Measurements from ENCODE around the gene KDM1A.

Gene KDM1A

DNA sequence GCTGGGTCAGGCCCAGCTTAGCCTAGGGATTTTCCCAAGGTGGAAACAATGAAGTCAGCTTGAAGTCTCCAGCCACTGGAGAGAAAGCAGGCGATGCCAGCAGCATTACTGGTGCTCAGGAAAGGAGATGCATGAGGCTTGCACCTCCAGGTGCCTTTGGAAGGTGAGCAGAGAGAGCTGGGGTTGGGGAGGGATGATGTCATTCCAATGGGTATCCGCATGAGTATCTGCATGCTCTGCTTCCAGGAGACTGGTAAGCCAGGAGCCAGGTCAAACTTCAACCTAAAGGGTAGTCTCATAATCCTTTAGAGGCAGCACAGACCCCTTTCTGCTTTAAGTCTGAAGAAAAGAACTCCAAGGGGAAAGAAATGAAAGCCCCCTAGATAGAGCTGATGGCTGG lies 68.8 kb downstream of the KDM1A start:
- ATAC-seq (ENCODE audit: low read depth) (no peak), DNase-seq (ENCODE audit: low spot score) (no peak)
- peaks cover 96% of the 10 kb centered on the region for H3K36me3 ChIP-seq (ENCODE audit: low read depth)
- TF ChIP-seq, protein P1, sequence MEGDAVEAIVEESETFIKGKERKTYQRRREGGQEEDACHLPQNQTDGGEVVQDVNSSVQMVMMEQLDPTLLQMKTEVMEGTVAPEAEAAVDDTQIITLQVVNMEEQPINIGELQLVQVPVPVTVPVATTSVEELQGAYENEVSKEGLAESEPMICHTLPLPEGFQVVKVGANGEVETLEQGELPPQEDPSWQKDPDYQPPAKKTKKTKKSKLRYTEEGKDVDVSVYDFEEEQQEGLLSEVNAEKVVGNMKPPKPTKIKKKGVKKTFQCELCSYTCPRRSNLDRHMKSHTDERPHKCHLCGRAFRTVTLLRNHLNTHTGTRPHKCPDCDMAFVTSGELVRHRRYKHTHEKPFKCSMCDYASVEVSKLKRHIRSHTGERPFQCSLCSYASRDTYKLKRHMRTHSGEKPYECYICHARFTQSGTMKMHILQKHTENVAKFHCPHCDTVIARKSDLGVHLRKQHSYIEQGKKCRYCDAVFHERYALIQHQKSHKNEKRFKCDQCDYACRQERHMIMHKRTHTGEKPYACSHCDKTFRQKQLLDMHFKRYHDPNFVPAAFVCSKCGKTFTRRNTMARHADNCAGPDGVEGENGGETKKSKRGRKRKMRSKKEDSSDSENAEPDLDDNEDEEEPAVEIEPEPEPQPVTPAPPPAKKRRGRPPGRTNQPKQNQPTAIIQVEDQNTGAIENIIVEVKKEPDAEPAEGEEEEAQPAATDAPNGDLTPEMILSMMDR (IDR thresholded peaks at IDR 0.05; ENCODE audit: poor library complexity, severe bottlenecking): no peak
- H3K4me3 ChIP-seq (ENCODE audit: severe bottlenecking): no peak overlapping the region
- H3K9me3 ChIP-seq (ENCODE audit: severe bottlenecking): no peaks in the 10 kb centered on the region
- H3K27me3 ChIP-seq (ENCODE audit: insufficient read depth, poor library complexity, severe bottlenecking): no peaks in the 10 kb centered on the region
- H3K27ac ChIP-seq (ENCODE audit: poor library complexity, severe bottlenecking): no peak overlapping the region
- H3K4me1 ChIP-seq (ENCODE audit: insufficient read depth, poor library complexity, severe bottlenecking): no peaks in the 10 kb centered on the region

DNA sequence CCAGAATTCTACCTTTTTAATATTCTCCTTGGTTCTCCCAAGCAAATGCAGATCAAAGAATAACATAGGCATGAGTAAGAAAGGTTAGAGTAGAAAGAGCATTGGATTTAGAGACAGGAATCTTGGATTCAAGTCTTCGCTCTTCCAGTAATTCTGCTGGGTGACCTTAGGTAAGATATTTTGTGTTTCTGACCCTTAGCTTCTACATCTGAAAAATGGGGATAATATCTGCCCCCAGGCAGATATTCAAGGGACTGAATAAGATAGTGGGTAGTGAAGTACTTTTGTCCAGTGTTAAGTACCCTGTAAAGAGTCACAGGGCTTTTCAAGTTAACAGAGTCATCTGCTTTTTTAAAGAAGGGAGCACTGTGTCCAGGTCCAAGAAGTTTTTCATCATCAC lies 70.8 kb downstream of the KDM1A start:
- no peaks in the 10 kb centered on the region for H3K9me3 ChIP-seq (ENCODE audit: severe bottlenecking)
- H3K4me3 ChIP-seq (ENCODE audit: severe bottlenecking): no peak overlapping the region
- DNase-seq (ENCODE audit: low spot score) (no peak), ATAC-seq (ENCODE audit: low read depth) (no peak)
- TF ChIP-seq, protein P1 (IDR thresholded peaks at IDR 0.05; ENCODE audit: poor library complexity, severe bottlenecking): no peak
- H3K4me1 ChIP-seq (ENCODE audit: insufficient read depth, poor library complexity, severe bottlenecking): no peaks in the 10 kb centered on the region
- peaks cover 96% of the 10 kb centered on the region for H3K36me3 ChIP-seq (ENCODE audit: low read depth)
- H3K27ac ChIP-seq (ENCODE audit: poor library complexity, severe bottlenecking): no peak overlapping the region
- H3K27me3 ChIP-seq (ENCODE audit: insufficient read depth, poor library complexity, severe bottlenecking): no peaks in the 10 kb centered on the region

DNA sequence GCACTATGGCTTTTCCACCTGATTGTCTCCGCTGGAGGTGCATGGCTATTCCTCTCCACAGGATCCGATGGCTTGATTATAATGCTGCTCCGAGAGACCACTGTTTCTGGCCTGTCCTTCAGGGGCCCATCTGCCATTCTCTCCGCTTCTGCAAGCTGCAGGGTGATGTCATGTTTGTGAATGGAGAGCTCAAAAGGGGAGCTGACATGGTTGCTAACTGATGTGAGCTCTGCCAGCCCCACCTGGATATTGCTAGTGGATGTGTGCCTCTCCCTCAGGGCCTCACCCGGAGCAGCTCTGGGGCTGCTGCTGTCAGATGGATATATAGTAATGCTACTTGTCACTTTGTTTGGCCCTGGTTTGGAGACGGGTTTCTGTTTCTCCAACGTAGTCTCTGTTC lies 72.3 kb downstream of the KDM1A start:
- Histone ChIP-seq H3K4me3 (ENCODE audit: severe bottlenecking) (no peak overlapping the region), H3K27me3 (ENCODE audit: insufficient read depth, poor library complexity, severe bottlenecking) (no peaks in the 10 kb centered on the region), H3K27ac (ENCODE audit: poor library complexity, severe bottlenecking) (no peak overlapping the region), H3K4me1 (ENCODE audit: insufficient read depth, poor library complexity, severe bottlenecking) (no peaks in the 10 kb centered on the region), H3K9me3 (ENCODE audit: severe bottlenecking) (no peaks in the 10 kb centered on the region), H3K36me3 (ENCODE audit: low read depth) (peaks cover 88% of the 10 kb centered on the region)
- ATAC-seq (ENCODE audit: low read depth): no peak
- TF ChIP-seq, protein P1 (IDR thresholded peaks at IDR 0.05; ENCODE audit: poor library complexity, severe bottlenecking): no peak
- DNase-seq (ENCODE audit: low spot score): no peak

DNA sequence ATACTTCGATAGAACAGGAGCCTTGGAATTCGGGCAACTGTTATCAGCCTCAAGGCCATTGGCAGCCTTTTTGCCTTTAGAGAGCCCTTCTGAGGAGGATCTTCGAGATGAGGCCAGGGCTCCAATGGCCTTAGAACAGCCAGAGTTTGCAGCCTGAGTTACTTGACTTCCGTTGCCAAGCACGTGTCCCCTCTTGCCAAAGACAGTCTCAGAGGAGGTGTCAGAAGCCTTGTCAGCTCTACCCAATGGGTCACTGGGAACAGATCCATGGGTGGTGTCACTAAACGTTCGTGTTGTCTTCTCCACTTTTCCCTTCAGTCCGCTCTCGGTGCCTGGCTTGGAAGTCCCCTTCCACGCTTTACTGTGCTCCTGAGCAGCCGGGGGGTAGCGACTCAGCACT lies 73.2 kb downstream of the KDM1A start:
- H3K4me1 ChIP-seq (ENCODE audit: insufficient read depth, poor library complexity, severe bottlenecking): no peaks in the 10 kb centered on the region
- H3K36me3 ChIP-seq (ENCODE audit: low read depth): peaks cover 88% of the 10 kb centered on the region
- no peaks in the 10 kb centered on the region for H3K27me3 ChIP-seq (ENCODE audit: insufficient read depth, poor library complexity, severe bottlenecking)

DNA sequence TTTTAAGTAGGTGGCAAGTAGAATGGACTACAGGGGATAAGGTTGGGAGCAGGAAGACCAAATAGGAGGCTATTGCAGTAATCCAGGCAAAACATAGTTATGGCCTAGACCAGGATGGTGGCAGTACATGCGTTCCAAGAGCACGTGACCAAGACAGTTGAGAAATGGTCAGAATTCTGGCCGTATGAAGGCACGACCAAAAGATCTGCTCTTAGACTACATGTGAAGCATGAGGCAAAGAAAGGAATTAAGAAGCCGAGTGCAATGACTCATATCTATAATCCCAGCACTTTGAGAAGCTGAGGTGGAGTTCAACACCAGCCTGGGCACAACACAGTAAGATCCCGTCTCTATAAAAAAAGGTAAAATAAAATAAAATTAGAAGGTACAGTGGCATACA lies 78.0 kb downstream of the KDM1A start:
- DNase-seq (ENCODE audit: low spot score): no peak
- Histone ChIP-seq H3K9me3 (ENCODE audit: severe bottlenecking) (no peaks in the 10 kb centered on the region), H3K4me1 (ENCODE audit: insufficient read depth, poor library complexity, severe bottlenecking) (peaks cover 36% of the 10 kb centered on the region), H3K27ac (ENCODE audit: poor library complexity, severe bottlenecking) (no peak overlapping the region), H3K4me3 (ENCODE audit: severe bottlenecking) (no peak overlapping the region), H3K36me3 (ENCODE audit: low read depth) (peaks cover 60% of the 10 kb centered on the region), H3K27me3 (ENCODE audit: insufficient read depth, poor library complexity, severe bottlenecking) (no peaks in the 10 kb centered on the region)
- ATAC-seq (ENCODE audit: low read depth): no peak
- TF ChIP-seq, protein P1 (IDR thresholded peaks at IDR 0.05; ENCODE audit: poor library complexity, severe bottlenecking): no peak

More for the DNA sequence above, 73.2 kb downstream of the KDM1A start:
- ATAC-seq (ENCODE audit: low read depth) (no peak), DNase-seq (ENCODE audit: low spot score) (no peak)
- H3K4me3 ChIP-seq (ENCODE audit: severe bottlenecking): no peak overlapping the region
- no peak overlapping the region for H3K27ac ChIP-seq (ENCODE audit: poor library complexity, severe bottlenecking)
- TF ChIP-seq, protein P1 (IDR thresholded peaks at IDR 0.05; ENCODE audit: poor library complexity, severe bottlenecking): no peak
- H3K9me3 ChIP-seq (ENCODE audit: severe bottlenecking): no peaks in the 10 kb centered on the region
